Esophagus mucosa (tissue), 1 donor: Measurements from ENCODE around the gene SYNE2. TPM values are rescaled to one million over a fixed set of nuclear protein-coding genes. Genes with fewer than 3 reads are reported as not detected.

Source experiments
- ATAC-seq: fragments of 200-7000 bp; cut with Tn5 transposase; one replicate; pipeline ENCODE4 v1.9.1; 2020
- total RNA-seq: library from RNA; stranded (reverse); gene quantifications from one replicate; pipeline ENCODE4 v1.2.4, GENCODE V29; 2023
- donor health status: DM: yes; HTN: yes; CAD: no.

Gene SYNE2
- total RNA-seq, 1 donor from 2014 or later = 99.8 TPM

GRCh38 chr14:64266239-64266638, 413.4 kb downstream of the SYNE2 start:
- ATAC-seq = peak; percentile 60

GRCh38 chr14:64272019-64272418, 419.2 kb downstream of the SYNE2 start:
- no peak for ATAC-seq

Other genes with a start within 250 kb of the SYNE2 start
- 6.8 TPM for gene WDR89, start 211.1 kb upstream of the SYNE2 start, total RNA-seq
- 6.2 TPM for gene SGPP1, start 124.9 kb upstream of the SYNE2 start, total RNA-seq